ENCODE results near the gene MPPED1. TPM values are rescaled to one million over a fixed set of nuclear protein-coding genes. Genes with fewer than 3 reads are reported as not detected.

MPPED1 gene
- total RNA-seq, 1 experiment from 2014 or later, result 0.28 TPM

GRCh38 chr22:43515411-43515810 is 103.6 kb downstream of the MPPED1 start:
- Mint-ChIP-seq H3K4me1 (no peaks in the 10 kb centered on the region), H3K9me3 (peaks cover 0 to 3% of the 10 kb centered on the region in 2 experiments; a peak in 1 of 5 replicates), H3K36me3 (ENCODE audit: insufficient read depth in 1 of 3, low read depth in 3 of 3) (no peaks in the 10 kb centered on the region; a peak in 1 of 7 replicates), H3K27ac (no peak overlapping the region), H3K4me3 (no peak overlapping the region), H3K27me3 (ENCODE audit: low read depth) (peaks cover 2% of the 10 kb centered on the region; the same call in 1 of the 2 replicates)
- no peak overlapping the region for H3K4me2 ChIP-seq (ENCODE audit: insufficient read depth, insufficient read length, low read length)
- no peaks in the 10 kb centered on the region for H3K79me1 ChIP-seq (ENCODE audit: insufficient read depth, low read depth, low read length, poor library complexity, severe bottlenecking)
- TF ChIP-seq, protein P1, sequence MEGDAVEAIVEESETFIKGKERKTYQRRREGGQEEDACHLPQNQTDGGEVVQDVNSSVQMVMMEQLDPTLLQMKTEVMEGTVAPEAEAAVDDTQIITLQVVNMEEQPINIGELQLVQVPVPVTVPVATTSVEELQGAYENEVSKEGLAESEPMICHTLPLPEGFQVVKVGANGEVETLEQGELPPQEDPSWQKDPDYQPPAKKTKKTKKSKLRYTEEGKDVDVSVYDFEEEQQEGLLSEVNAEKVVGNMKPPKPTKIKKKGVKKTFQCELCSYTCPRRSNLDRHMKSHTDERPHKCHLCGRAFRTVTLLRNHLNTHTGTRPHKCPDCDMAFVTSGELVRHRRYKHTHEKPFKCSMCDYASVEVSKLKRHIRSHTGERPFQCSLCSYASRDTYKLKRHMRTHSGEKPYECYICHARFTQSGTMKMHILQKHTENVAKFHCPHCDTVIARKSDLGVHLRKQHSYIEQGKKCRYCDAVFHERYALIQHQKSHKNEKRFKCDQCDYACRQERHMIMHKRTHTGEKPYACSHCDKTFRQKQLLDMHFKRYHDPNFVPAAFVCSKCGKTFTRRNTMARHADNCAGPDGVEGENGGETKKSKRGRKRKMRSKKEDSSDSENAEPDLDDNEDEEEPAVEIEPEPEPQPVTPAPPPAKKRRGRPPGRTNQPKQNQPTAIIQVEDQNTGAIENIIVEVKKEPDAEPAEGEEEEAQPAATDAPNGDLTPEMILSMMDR (conservative IDR thresholded peaks at IDR 0.05), result no peak
- H4K91ac ChIP-seq (ENCODE audit: insufficient read length, low read depth, low read length), result no peak overlapping the region
- no peaks in the 10 kb centered on the region for H4K20me1 ChIP-seq (ENCODE audit: control insufficient read depth, insufficient read depth, insufficient read length)
- H3K9ac ChIP-seq (ENCODE audit: extremely low read depth, insufficient read length, low read length), result no peak overlapping the region
- no peak overlapping the region for H2BK15ac ChIP-seq (ENCODE audit: low read depth, low read length)
- no CpG with 5 or more reads among the region's 8 CpGs for WGBS (ENCODE audit: extremely low coverage, insufficient read length, low lambda C conversion rate)
- H3K23ac ChIP-seq (ENCODE audit: insufficient read length, low read depth, low read length), result no peak overlapping the region
- H2AK5ac ChIP-seq (ENCODE audit: insufficient read length, low read length), result no peak overlapping the region
- no peak overlapping the region for H2AFZ ChIP-seq (ENCODE audit: low read length)
- H2BK120ac ChIP-seq (ENCODE audit: low read depth, low read length, poor library complexity, severe bottlenecking), result no peak overlapping the region
- no peak for DNase-seq
- H3K14ac ChIP-seq (ENCODE audit: insufficient read depth, low read length), result no peak overlapping the region
- no peak overlapping the region for H3K4ac ChIP-seq (ENCODE audit: low read depth, low read length)
- H3T11ph ChIP-seq (ENCODE audit: low read length), result no peak overlapping the region
- no peak overlapping the region for H4K5ac ChIP-seq (ENCODE audit: insufficient read length, low read depth, low read length)
- H2BK20ac ChIP-seq (ENCODE audit: low read depth, low read length, poor library complexity, severe bottlenecking), result no peak overlapping the region
- H4K8ac ChIP-seq (replicated peaks; ENCODE audit: insufficient read length, low read depth, low read length), result no peak overlapping the region
- H3K56ac ChIP-seq (ENCODE audit: insufficient read length, low read depth, low read length), result no peak overlapping the region
- H3K9me3 ChIP-seq (ENCODE audit: control insufficient read depth, low read depth, low read length), result no peaks in the 10 kb centered on the region
- no peaks in the 10 kb centered on the region for H3K27me3 ChIP-seq (ENCODE audit: insufficient read depth, low read length)
- H3K18ac ChIP-seq (ENCODE audit: insufficient read length, low read depth, low read length), result no peak overlapping the region
- H3K79me2 ChIP-seq (ENCODE audit: insufficient read depth, low read length), result no peaks in the 10 kb centered on the region
- no peak overlapping the region for H2BK12ac ChIP-seq (ENCODE audit: insufficient read length, low read depth, low read length)
- no peak overlapping the region for H3K27ac ChIP-seq (ENCODE audit: insufficient read length, low read depth, low read length)
- no peaks in the 10 kb centered on the region for H3K4me1 ChIP-seq (ENCODE audit: insufficient read depth, low read length)
- H2BK5ac ChIP-seq (ENCODE audit: insufficient read length, low read length), result no peak overlapping the region
- H3K23me2 ChIP-seq (ENCODE audit: insufficient read length, low read depth, low read length, poor library complexity, severe bottlenecking), result no peaks in the 10 kb centered on the region

Data from H9 (cell line).